ENCODE results near the gene CAV2. TPM values are rescaled to one million over a fixed set of nuclear protein-coding genes. Genes with fewer than 3 reads are reported as not detected.

CAV2 gene
- total and polyA plus RNA-seq, 3 donors from 2014 or later = 33.0 to 40.2 (median 33.5) TPM

- Histone ChIP-seq H3K27ac (no peak overlapping the region), H3K4me1 (peaks cover 4% of the 10 kb centered on the region), H3K36me3 (ENCODE audit: low read depth, missing control alignments) (no peaks in the 10 kb centered on the region), H3K4me3 (no peak overlapping the region), H3K27me3 (no peaks in the 10 kb centered on the region), H3K9me3 (no peaks in the 10 kb centered on the region)
- 88 to 89% methylated on average over 2 of the region's 2 CpGs for WGBS, 2 donors
- no peak for DNase-seq
- intact Hi-C loops (cut with DNase I; ENCODE audit: low total_unique reads) = no loop called here
- TF ChIP-seq POLR2A (IDR thresholded peaks at IDR 0.05) (no peak), CTCF (IDR thresholded peaks at IDR 0.05) (no peak)
These were observed 44.5 kb upstream of the CAV2 start for GRCh38 chr7:116455009-116455408.

- no peak for DNase-seq
- no peaks in the 10 kb centered on the region for H3K36me3 ChIP-seq (ENCODE audit: low read depth, missing control alignments)
- H3K4me1 ChIP-seq = no peaks in the 10 kb centered on the region
- H3K27ac ChIP-seq = no peak overlapping the region
- intact Hi-C loops (cut with DNase I; ENCODE audit: low total_unique reads) = no loop called here
- no peak overlapping the region for H3K4me3 ChIP-seq
- H3K9me3 ChIP-seq = no peaks in the 10 kb centered on the region
- TF ChIP-seq CTCF (IDR thresholded peaks at IDR 0.05) = no peak
- no peak for TF ChIP-seq POLR2A (IDR thresholded peaks at IDR 0.05)
- H3K27me3 ChIP-seq = no peaks in the 10 kb centered on the region
- 73 to 83% methylated on average over 1 of the region's 1 CpG for WGBS, 2 donors
These were observed 44.0 kb upstream of the CAV2 start for GRCh38 chr7:116455499-116455898.

GRCh38 chr7:116461500-116461899, 38.0 kb upstream of the CAV2 start:
- H3K36me3 ChIP-seq (ENCODE audit: low read depth, missing control alignments) = no peaks in the 10 kb centered on the region
- no peak overlapping the region for H3K27ac ChIP-seq
- no peak overlapping the region for H3K4me3 ChIP-seq
- no peaks in the 10 kb centered on the region for H3K4me1 ChIP-seq
- no peak for DNase-seq
- TF ChIP-seq POLR2A (IDR thresholded peaks at IDR 0.05) (no peak), CTCF (IDR thresholded peaks at IDR 0.05) (no peak)
- H3K27me3 ChIP-seq = no peaks in the 10 kb centered on the region
- no peaks in the 10 kb centered on the region for H3K9me3 ChIP-seq
- intact Hi-C loops (cut with DNase I; ENCODE audit: low total_unique reads) = no loop called here

- intact Hi-C loops (cut with DNase I; ENCODE audit: low total_unique reads) = no loop called here
- Histone ChIP-seq H3K4me3 (no peak overlapping the region), H3K9me3 (no peaks in the 10 kb centered on the region), H3K27me3 (no peaks in the 10 kb centered on the region), H3K36me3 (ENCODE audit: low read depth, missing control alignments) (no peaks in the 10 kb centered on the region), H3K27ac (no peak overlapping the region), H3K4me1 (no peaks in the 10 kb centered on the region)
- TF ChIP-seq CTCF (IDR thresholded peaks at IDR 0.05) = no peak
- no peak for TF ChIP-seq POLR2A (IDR thresholded peaks at IDR 0.05)
- WGBS, 2 donors = 93 to 95% methylated on average over 4 of the region's 4 CpGs
- no peak for DNase-seq
These were observed 35.6 kb upstream of the CAV2 start for GRCh38 chr7:116463956-116464355.

GRCh38 chr7:116464375-116464774, 35.2 kb upstream of the CAV2 start:
- DNase-seq = no peak
- Histone ChIP-seq H3K27ac (no peak overlapping the region), H3K4me1 (no peaks in the 10 kb centered on the region), H3K36me3 (ENCODE audit: low read depth, missing control alignments) (no peaks in the 10 kb centered on the region), H3K9me3 (no peaks in the 10 kb centered on the region), H3K4me3 (no peak overlapping the region), H3K27me3 (no peaks in the 10 kb centered on the region)
- TF ChIP-seq CTCF (IDR thresholded peaks at IDR 0.05) (no peak), POLR2A (IDR thresholded peaks at IDR 0.05) (no peak)
- WGBS, 2 donors = 90 to 95% methylated on average over 4 of the region's 4 CpGs
- intact Hi-C loops (cut with DNase I; ENCODE audit: low total_unique reads) = no loop called here

Data from testis (tissue), 3 donors.